ENCODE measurements around the gene CABP2.

CABP2 gene

GRCh38 chr11:67499808-67500483, 23.3 kb downstream of the CABP2 start:
- Mint-ChIP-seq H3K4me1 (ENCODE audit: low read depth) (peaks cover 13% of the 10 kb centered on the region), H3K9me3 (no peaks in the 10 kb centered on the region), H3K27ac (no peak overlapping the region), H3K36me3 (ENCODE audit: low read depth) (peaks cover 36% of the 10 kb centered on the region), H3K4me3 (no peak overlapping the region), H3K27me3 (ENCODE audit: low read depth) (no peaks in the 10 kb centered on the region)
- no peak for DNase-seq (ENCODE audit: low spot score)

- H3K36me3 Mint-ChIP-seq (ENCODE audit: low read depth) = peaks cover 36% of the 10 kb centered on the region
- DNase-seq (ENCODE audit: low spot score) = no peak
- peaks cover 13% of the 10 kb centered on the region for H3K4me1 Mint-ChIP-seq (ENCODE audit: low read depth)
- no peaks in the 10 kb centered on the region for H3K27me3 Mint-ChIP-seq (ENCODE audit: low read depth)
- no peak overlapping the region for H3K4me3 Mint-ChIP-seq
- no peak overlapping the region for H3K27ac Mint-ChIP-seq
- no peaks in the 10 kb centered on the region for H3K9me3 Mint-ChIP-seq
Measured at GRCh38 chr11:67498544-67498972, 24.7 kb downstream of the CABP2 start.

- Mint-ChIP-seq H3K4me1 (ENCODE audit: low read depth) (peaks cover 10% of the 10 kb centered on the region), H3K9me3 (no peaks in the 10 kb centered on the region), H3K36me3 (ENCODE audit: low read depth) (peaks cover 35% of the 10 kb centered on the region), H3K4me3 (no peak overlapping the region), H3K27ac (no peak overlapping the region), H3K27me3 (ENCODE audit: low read depth) (no peaks in the 10 kb centered on the region)
- no peak for DNase-seq (ENCODE audit: low spot score)
Measured at GRCh38 chr11:67497656-67498291, 25.5 kb downstream of the CABP2 start.

- peaks cover 7% of the 10 kb centered on the region for H3K4me1 Mint-ChIP-seq (ENCODE audit: low read depth)
- DNase-seq (ENCODE audit: low spot score) = no peak
- H3K36me3 Mint-ChIP-seq (ENCODE audit: low read depth) = peaks cover 34% of the 10 kb centered on the region
- H3K4me3 Mint-ChIP-seq = no peak overlapping the region
- no peak overlapping the region for H3K27ac Mint-ChIP-seq
- H3K27me3 Mint-ChIP-seq (ENCODE audit: low read depth) = no peaks in the 10 kb centered on the region
- no peaks in the 10 kb centered on the region for H3K9me3 Mint-ChIP-seq
Measured at GRCh38 chr11:67496113-67496512, 27.1 kb downstream of the CABP2 start.

GRCh38 chr11:67495234-67496005, 27.8 kb downstream of the CABP2 start:
- Mint-ChIP-seq H3K9me3 (no peaks in the 10 kb centered on the region), H3K27ac (no peak overlapping the region), H3K36me3 (ENCODE audit: low read depth) (peaks cover 30% of the 10 kb centered on the region), H3K4me3 (no peak overlapping the region), H3K4me1 (ENCODE audit: low read depth) (peaks cover under 1% of the 10 kb centered on the region), H3K27me3 (ENCODE audit: low read depth) (no peaks in the 10 kb centered on the region)
- no peak for DNase-seq (ENCODE audit: low spot score)

- Mint-ChIP-seq H3K27ac (no peak overlapping the region), H3K27me3 (ENCODE audit: low read depth) (no peaks in the 10 kb centered on the region), H3K4me3 (no peak overlapping the region), H3K36me3 (ENCODE audit: low read depth) (peaks cover 32% of the 10 kb centered on the region), H3K9me3 (no peaks in the 10 kb centered on the region), H3K4me1 (ENCODE audit: low read depth) (peaks cover under 1% of the 10 kb centered on the region)
- DNase-seq (ENCODE audit: low spot score) = no peak
Measured at GRCh38 chr11:67494371-67495233, 28.6 kb downstream of the CABP2 start.

- Mint-ChIP-seq H3K9me3 (no peaks in the 10 kb centered on the region), H3K36me3 (ENCODE audit: low read depth) (peaks cover 33% of the 10 kb centered on the region), H3K4me1 (ENCODE audit: low read depth) (peaks cover 2% of the 10 kb centered on the region)
Measured at GRCh38 chr11:67493548-67494370, 29.5 kb downstream of the CABP2 start.

GRCh38 chr11:67492801-67493547, 30.3 kb downstream of the CABP2 start:
- Mint-ChIP-seq H3K27me3 (ENCODE audit: low read depth) (no peaks in the 10 kb centered on the region), H3K36me3 (ENCODE audit: low read depth) (peaks cover 39% of the 10 kb centered on the region), H3K27ac (no peak overlapping the region), H3K4me3 (no peak overlapping the region), H3K4me1 (ENCODE audit: low read depth) (peaks cover 9% of the 10 kb centered on the region), H3K9me3 (no peaks in the 10 kb centered on the region)
- DNase-seq (ENCODE audit: low spot score) = no peak

More at GRCh38 chr11:67493548-67494370, 29.5 kb downstream of the CABP2 start:
- DNase-seq (ENCODE audit: low spot score) = no peak
- Mint-ChIP-seq H3K27ac (no peak overlapping the region), H3K4me3 (no peak overlapping the region), H3K27me3 (ENCODE audit: low read depth) (no peaks in the 10 kb centered on the region)

GRCh38 chr11:67492069-67492727, 31.0 kb downstream of the CABP2 start:
- Mint-ChIP-seq H3K36me3 (ENCODE audit: low read depth) (peaks cover 42% of the 10 kb centered on the region), H3K4me1 (ENCODE audit: low read depth) (peaks cover 16% of the 10 kb centered on the region), H3K27me3 (ENCODE audit: low read depth) (no peaks in the 10 kb centered on the region), H3K4me3 (no peak overlapping the region), H3K27ac (no peak overlapping the region), H3K9me3 (no peaks in the 10 kb centered on the region)
- no peak for DNase-seq (ENCODE audit: low spot score)

GRCh38 chr11:67491276-67492068, 31.8 kb downstream of the CABP2 start:
- DNase-seq (ENCODE audit: low spot score) = no peak
- peaks cover 42% of the 10 kb centered on the region for H3K36me3 Mint-ChIP-seq (ENCODE audit: low read depth)
- H3K4me3 Mint-ChIP-seq = no peak overlapping the region
- no peaks in the 10 kb centered on the region for H3K27me3 Mint-ChIP-seq (ENCODE audit: low read depth)
- H3K9me3 Mint-ChIP-seq = no peaks in the 10 kb centered on the region
- no peak overlapping the region for H3K27ac Mint-ChIP-seq
- H3K4me1 Mint-ChIP-seq (ENCODE audit: low read depth) = peaks cover 22% of the 10 kb centered on the region

- Mint-ChIP-seq H3K27ac (no peak overlapping the region), H3K4me1 (ENCODE audit: low read depth) (peaks cover 30% of the 10 kb centered on the region), H3K9me3 (no peaks in the 10 kb centered on the region), H3K4me3 (no peak overlapping the region), H3K36me3 (ENCODE audit: low read depth) (peaks cover 44% of the 10 kb centered on the region), H3K27me3 (ENCODE audit: low read depth) (no peaks in the 10 kb centered on the region)
- no peak for DNase-seq (ENCODE audit: low spot score)
Measured at GRCh38 chr11:67490727-67491065, 32.5 kb downstream of the CABP2 start.
